Stimulated activated CD8-positive, alpha-beta memory T cell treated with anti-CD3 and anti-CD28 coated beads, Interleukin-2, amount 100 ng/mL, for 1 hour (primary cell): ENCODE data around the gene SSBP4.
A peak's percentile ranks its signal among the peaks of the same experiment; 100 is the strongest.
"Not testable (repeated sequence)": the region's sequence is repeated elsewhere in the genome, so short reads cannot be mapped to it uniquely, and the experiment has no call there.

Source experiments
- DNase-seq, 2 donors: peaks; one replicate each; pipeline ENCODE4 v3.0.0-alpha.2; 2020; ENCODE audit warnings: low read depth in 2 of 2

SSBP4 gene

DNA sequence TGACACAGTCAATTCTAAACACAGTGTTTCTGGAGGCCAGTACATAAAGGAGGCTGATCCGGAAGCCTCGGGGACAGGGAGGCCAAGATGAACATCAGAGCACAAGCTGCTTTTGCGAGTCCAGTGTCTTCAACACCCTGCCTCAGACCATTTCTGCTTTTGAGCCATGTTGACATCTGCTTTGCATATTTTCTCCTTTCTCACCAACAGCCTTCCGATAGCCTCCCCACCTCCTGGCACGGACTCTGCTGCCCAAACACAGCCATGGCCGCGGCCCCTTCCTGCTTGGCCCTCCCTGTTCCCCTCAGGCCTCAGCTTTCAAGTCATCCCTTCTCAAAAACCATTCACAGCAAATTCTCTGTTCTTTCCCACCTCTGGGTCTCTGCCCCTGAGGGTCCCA lies 25.4 kb upstream of the SSBP4 start:
- no peak for DNase-seq

DNA sequence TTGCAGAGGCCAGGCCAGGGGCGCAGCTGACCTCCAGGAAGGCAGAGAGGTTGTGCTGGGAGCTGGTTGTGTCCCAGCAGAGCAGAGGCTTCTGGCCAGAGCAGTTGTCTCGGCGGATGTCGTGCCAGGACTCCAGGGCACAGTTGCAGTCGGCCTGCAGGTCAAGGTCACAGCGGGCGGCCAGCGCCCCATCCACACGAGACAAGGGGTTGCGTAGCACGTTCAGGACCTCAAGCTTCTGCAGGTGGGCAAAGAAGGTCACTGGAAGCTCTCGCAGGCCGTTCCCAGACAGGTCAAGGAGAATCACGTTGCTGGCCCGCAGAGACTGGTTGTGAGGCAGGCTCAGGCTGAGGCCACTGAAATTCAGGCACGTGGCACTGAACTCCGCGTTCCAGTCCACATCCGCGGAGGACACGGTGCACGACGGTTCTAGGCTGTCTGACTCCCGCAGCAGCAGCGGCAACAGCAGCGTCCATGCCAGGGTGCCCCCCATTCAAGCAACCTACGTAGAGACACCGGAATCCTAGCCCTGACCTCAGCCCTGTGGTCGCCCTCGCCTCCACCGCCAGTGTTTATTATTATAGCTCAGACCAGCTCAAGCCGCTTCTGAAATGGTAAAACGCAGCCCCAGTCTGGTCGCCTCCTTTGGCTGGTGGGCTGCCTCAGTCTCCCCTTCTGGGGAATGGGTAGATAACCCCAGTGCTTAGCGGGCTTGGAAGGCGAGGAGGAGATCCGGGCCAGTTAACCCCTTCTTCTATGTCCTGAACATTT lies 22.5 kb upstream of the SSBP4 start:
- no peak for DNase-seq

DNA sequence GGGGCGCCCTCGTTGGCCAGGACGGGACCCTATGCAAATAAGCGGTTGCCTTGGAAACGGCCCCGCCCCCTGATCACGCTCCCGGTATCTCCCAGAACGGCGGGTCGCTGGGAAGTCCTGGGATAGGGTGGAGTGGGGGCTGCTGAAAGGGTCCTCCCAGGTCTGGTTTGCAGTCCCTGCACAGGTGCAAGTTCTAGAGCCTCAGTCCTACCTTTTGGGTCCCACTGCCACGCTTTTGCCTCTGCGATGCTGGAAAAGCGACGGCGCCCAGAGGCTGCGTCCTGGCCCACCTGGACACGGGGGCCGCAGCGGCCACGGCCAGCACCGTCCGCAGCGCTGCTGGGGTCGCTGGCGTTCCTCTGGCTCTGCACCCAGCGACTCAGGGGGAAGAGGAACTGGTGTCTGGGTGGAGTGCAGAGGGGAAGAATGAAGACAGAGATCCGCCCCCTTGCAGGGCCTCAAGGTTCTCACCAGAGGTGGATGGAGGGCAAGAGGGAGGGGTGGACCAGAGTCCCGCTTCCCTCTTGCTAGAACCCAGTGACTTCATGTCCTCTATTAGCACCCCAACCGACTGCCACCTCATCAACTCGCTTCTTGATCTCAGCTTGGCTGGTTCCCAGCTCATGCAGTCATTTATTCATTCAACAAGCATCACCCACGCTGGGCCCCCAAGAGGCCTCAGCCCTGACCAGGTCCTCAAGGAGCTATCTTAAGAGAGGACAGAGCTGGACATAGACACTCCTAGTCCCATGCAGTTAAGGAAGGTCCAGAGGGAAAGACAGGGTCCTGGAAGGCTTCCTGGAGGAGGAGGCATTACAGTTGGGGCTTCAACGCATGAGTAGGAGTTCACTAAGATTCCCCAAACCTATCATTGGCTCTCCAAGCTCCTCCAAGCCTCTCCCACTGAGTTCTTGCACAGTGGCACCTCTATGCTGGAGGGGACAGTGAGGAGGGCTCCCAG lies 21.7 kb upstream of the SSBP4 start, which contains the start of gene LRRC25:
LRRC25 (minus strand) TSS at position 381 of the 961 bp plus-strand sequence. CDS start 659 bp downstream, outside the sequence.
- DNase-seq = no peak

DNA sequence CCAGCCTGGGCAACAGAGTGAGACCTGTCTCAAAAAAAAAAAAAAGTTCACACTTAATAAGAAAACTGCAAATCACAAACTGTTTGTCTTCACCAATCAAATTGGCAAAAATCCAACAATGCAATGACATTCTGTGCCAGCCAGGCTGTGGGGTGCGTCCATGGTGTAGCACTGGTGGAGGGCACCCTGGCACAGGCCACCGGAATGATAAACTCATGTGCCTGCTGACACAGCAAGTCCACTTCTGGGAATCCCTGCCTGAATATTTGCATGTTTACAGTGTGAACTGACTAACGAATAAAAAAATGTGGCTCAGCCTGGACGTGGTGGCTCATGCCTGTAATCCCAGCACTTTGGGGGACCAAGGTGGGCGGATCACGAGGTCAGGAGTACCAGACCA lies 20.2 kb upstream of the SSBP4 start:
- no peak for DNase-seq

DNA sequence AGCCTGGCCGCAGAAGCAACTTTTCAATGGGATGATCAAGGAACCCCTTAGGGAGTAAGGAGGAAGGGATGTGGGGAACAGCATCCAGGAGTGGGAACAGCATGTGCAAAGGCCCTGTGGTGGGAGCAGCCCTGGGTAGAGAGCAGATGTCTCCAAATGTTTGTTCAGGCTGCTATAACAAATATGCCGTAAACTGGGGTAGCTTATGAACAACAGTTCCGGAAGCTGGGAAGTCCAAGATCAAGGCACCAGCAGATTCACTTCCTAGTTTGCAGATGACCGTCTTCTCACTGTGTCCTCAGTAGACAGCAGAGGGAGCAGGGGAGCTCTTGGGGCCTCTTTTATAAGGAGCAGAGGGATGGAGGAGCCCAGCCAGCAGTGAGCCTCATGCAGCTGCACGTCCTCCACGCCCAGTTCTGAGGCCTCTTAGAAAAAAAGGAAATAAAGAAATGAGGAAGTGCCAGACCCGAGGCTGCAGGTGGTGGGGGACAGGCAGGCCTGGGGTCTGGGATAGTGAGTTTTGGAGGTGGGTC lies 17.6 kb upstream of the SSBP4 start:
- no peak for DNase-seq

DNA sequence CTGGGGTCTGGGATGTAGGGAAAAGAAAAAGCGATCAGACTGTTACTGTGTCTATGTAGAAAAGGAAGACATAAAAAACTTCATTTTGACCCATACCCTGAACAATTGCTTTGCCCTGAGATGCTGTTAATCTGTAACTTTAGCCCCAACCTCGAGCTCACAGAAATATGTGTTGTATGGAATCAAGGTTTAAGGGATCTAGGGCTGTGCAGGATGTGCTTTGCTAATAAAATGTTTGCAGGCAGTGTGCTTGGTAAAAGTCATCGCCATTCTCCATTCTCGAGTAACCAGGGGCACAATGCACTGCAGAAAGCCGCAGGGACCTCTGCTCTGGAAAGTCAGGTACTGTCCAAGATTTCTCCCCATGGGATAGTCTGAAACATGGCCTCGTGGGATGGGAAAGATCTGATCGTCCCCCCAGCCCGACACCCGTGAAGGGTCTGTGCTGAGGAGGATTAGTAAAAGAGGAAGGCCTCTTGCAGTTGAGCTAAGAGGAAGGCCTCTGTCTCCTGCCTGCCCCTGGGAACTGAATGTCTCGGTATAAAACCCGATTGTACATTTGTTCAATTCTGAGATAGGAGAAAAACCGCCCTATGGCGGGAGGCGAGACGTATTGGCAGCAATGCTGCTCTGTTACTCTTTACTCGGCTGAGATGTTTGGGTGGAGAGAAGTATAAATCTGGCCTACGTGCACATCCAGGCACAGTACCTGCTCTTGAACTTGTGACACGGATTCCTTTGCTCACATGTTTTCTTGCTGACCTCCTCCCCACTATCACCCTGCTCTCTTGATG lies 16.5 kb upstream of the SSBP4 start:
- DNase-seq = not testable (repeated sequence)

DNA sequence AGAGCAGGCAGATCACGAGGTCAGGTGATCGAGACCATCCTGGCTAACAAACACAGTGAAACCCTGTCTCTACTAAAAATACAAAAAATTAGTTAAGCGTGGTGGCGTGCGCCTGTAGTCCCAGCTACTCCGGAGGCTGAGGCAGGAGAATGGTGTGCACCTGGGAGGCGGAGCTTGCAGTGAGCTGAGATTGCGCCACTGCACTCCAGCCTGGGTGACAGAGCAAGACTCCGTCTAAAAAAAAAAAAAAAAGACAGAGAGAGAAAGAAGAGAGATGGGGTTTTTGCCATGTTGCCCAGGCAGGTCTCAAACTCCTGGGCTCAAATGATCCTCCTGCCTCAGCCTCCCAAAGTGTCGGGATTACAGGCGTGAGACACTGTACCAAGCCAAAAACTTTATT lies 13.4 kb upstream of the SSBP4 start:
- not testable (repeated sequence) for DNase-seq

DNA sequence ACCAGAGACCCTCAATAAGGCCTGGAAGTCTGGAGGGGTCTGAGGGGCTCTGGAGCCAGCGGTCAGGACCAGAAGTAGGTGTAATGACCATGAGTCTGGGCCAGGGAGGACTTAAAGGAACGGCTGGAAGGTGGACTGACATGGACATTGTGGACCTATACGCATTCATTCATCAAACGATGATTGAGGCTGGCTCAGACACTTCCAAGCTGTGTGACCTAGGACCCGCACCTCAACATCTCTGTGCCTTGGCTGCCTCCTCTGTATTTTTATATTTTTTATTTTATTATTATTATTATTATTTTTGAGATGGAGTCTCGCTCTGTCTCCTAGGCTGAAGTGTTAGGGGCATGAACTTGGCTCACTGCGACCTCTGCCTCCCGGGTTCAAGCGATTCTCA lies 12.4 kb upstream of the SSBP4 start:
- no peak for DNase-seq

DNA sequence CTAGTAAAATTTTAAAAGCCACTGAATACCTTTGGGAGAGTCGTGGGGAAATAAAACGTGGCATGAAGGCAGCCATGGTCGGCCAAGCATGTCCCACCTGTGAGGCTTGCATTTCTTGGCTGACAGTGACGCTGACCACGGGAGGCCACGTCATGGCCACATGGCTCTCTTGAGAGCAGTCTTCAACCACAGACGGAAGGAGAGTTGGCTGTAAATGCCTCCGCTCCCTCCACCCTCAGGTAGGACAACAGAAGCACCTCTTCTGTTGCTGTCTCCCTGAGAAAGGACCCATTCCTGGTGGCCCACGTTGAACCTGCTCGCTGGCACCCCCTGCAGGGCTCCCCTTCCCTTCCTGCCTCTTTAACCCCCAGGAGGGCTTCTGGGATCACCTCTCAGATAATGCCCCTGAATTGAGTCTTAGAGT lies 11.1 kb upstream of the SSBP4 start:
- no peak for DNase-seq

DNA sequence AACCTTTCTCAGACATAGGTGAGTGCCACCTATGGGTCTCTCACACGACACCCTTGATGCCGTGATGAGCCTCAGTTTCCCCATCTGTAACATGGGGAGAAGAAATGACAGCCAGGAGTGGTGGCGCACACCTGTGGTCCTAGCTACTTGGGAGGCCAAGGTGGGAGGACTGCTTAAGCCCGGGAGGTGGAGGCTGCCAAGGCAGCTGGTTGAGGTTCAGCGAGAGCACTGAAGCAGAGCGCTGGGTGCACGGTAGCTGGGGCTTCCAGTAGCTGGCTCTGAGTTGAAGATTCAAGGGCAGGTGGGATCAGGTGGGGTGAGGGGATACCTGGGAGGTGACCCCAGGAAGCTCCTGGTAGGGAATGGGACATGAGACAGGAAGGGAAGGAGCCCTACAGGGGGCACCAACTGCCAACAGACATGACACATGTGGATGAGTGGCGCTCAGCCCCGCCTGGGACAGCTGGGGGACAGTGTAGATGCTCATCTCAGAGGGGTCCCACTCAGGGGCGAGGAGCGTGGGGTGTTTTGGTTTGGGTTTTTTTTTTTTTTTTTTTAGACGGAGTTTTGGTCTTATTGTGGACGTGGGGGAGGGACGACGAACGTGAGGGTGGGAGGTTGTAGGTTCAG lies 6.5 kb upstream of the SSBP4 start:
- no peak for DNase-seq

DNA sequence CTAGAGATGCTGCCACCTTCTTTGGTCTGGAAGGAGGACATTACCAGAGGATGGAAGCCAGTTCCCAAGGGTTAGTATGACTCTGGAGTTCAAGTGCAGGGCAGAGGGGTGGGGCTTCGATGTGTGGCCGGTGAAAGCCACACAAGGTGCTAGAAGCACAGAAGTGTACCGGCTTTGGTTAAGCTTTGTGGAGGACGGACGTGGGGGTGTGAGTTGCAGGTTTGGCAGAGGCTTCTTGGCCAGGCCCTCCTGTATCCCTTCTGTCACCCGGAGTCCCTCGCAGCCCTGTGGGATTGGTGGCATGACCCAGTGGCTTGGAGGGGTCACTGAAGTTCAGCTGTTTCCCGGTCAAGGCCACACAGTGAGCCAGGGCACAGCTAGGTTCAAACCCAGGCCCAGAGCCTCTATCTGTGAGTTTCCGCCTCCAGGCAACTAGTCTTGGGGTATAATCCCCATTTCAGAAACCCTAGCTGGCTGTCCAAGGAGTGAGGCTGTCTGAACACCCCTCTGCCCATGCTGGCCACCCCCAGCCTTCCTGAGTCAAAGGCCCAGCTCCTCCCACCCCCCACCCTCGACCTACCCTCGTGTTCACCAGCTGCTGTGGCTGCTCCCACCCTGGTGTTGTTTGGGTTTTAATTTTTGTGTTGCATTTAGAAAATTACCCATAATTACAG lies 4.6 kb upstream of the SSBP4 start:
- no peak for DNase-seq

DNA sequence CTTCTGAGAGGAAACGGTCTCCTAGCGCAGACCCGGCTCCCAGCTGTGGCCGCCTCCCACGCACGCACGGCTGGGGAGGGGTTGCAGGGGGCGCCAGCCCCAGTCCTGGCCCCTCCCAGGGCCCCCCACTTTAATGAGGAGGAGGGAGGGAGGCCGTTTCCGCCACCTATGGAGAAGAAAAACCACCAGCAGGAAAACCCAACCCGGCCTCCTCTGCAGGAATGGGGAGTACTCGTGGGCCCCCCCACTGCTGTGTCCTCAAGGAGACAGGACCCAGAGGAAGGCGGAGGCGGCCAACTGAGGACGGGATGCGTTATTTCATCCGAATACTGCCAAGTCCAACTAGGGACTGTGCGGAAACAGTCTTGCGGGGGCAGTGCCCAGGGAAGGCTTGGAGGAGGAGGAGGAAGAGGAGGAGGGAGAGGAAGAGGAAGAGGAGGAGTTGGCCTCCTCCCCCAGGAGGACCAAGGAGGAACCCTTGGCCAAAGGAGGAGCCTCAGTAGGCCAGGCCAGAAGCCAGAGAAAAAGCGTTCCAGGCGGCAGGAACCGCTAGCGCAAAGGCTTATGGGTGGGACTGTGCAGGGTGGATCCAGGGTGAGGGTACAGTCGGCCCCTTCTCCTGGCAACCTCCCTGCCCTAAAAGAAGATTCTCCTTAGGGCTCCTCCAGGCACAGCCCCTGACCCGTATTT lies 3.9 kb upstream of the SSBP4 start:
- DNase-seq = no peak

DNA sequence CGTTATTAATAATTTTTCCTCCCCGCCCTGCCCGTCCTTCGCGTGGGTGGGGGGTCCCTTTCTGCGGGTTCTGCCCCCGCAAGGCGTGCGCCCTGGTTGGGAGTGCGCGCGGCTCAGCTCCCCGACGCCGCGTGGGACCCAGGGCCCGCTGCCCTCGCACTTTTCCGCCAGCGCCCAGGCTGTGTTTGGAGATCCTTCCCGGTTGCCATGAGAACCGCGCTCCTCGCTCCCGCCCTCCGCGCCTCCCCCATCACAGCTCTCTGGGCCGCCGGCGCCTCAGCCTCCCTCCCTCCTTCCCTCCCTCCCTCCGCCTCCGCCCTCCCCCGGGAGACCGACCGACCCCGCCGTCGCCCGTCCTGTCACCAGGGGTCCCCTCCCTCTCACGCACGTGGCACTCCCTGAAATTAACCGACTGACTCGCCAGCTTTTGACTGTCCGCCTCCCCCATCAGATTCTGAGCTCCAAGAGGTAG lies 2.4 kb upstream of the SSBP4 start:
- DNase-seq = peak; percentile 40 to 55

DNA sequence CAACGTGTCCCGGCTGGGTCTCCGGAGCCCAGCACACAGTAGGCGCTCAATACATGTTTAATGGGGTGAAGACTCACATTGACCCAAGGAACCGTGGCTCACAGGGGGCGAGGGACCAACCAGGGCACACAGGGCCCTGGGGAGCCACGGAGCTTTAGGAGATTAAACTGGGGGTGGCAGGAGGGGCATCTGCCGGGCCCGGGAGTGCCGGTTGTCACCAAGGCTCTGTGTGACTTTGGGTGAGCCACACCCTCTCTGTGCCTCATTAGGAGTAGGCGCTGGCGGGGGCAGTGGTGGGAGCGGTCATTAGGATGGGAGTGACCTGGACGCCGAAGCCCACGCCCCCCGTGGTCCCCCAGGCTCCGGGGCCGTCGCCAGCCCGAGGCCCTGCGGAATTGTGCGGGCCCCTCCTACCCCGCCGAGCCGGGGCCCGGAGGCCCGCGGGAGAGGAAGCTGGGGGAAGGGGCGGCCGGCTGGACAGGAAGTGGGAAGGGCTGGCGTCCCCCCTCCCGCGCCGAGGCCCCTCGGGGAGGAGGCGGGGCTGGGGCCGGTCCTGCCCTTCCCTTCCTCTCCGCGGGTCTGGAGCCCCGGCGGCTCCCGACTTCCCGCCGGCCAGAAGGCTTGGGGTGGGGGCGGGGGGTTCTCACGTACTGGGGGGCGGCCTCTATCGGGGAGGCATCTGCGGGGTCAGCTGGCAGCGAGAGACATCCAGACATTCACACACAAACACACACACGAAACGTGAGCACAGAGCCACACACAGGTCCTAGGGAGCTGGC lies 1.8 kb upstream of the SSBP4 start:
- DNase-seq = no peak

DNA sequence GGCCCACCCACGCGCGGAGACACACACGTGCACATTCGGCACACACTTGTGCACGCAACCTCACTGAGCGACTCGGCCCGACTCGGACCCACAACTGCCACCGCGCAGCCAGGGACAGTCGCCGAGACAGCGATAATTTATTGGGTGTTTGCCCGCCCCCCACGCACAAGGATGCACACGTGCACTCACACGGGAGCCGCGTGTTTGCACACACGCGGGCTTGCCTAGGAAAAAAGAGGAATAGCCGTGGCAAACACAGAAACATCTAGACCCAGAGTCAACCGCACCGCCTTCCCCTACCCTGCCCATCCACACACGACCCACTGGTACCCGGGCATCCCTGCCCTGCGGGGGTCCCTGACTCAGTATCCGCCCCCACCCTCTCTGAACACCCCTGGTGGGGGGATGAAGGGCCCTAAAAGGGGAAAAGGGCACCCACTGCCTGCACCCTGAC lies 1.1 kb upstream of the SSBP4 start:
- no peak for DNase-seq

DNA sequence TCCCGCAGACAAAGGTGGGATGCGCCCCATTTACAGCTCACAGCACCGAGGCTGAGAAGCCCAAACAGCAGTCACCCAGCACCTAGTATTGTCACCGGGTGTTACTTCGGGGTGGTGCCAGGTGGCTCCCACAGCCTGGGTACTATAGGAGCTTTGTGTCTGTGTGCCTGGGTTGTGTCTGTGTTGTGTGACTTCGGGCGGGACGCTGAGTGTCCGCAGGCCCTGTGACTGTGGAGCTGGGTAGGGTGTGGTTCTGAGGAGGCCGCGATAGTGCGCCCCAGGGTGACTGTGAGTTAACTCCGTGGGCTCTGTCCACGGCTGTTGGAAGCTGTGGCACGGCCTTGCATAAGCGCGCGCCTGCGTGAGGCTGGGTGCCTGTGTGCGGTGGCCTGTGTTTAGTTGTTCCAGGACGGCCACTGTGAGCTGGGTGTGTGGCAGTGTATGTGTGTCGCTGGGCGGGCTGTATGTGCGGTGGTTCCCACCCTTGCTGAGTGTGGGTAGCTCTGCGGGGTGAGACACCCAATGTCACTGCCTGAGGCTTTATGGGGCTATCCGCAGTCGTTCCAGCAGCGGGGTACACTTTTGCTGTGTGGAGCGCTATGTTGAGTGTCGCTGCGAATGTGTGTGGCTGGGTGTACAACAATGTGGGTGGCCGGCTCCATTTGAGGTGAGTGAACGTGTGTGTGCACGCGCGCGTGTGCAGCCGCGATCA lies 559 bp upstream of the SSBP4 start:
- DNase-seq = no peak

DNA sequence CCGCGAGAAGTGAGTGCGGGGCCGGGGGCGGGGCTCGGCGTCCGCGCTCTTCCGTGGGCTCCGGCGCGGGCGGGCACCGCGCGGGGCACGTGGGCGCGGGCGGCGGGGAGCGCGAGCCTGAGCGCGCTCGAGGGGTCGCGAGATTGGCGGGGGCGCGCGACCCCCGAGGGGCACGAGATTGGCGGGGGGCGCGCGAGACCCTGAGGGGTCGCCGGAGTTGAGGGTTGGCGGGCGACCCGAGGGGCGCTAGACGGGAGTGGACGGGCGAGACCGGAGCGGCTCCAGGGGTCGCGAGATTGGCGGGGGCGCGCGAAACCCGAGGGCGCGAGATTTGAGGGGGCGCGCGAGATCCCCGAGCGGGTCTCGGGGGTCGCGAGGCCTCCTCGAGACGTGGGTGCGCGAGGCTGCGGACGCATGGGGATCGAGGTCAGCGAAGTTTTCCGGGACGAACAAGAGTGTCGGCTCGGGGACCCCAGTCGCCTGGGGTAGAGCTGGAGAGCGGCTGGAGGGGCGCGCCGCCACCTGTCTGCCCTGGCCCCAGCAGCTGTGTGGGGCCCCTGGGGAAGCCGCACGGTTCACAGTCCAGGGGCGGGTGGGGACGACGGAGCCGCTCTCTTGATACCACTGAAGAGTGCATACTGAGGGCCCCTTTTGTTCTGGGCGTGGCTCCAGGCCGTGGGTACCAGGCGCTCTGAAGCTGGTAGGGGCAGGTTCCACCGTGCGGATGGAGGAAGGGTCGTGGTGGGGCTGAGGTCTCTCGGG lies 682 bp downstream of the SSBP4 start:
- DNase-seq = no peak

DNA sequence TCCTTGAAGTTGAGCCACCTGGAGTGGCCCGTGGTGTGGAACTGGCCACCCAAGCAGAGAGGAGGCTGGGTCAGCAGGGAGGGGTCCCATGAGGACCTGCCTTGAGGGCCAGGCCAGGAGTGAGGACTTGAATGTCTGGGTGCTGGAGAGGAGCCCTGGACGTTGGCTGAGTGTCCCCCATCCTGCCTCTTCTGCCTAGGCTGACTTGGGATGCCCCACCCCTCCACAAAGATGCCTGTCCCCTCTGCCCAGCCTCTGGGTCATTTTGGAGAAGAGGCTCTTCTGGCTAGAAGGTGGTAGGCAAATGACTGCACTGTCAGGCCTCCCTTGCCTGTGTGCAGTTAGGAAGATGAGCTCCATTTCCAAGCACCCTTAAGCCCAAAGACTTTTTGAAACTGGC lies 1.7 kb downstream of the SSBP4 start:
- no peak for DNase-seq
